Karpas-422 (cell line): Measurements from ENCODE around the gene HCRTR2. TPM values are rescaled to one million over a fixed set of nuclear protein-coding genes. Genes with fewer than 3 reads are reported as not detected.
A peak's percentile ranks its signal among the peaks of the same experiment; 100 is the strongest.
"Not testable (repeated sequence)": the region's sequence is repeated elsewhere in the genome, so short reads cannot be mapped to it uniquely, and the experiment has no call there.

Experiments
- DNase-seq: peaks from one replicate; pipeline ENCODE4 v3.0.0-alpha.2; 2015
- H2AFZ ChIP-seq: fragments of 200-600 bp; sonication (generic); 2 replicates; pipeline ENCODE4 v1.6.1; 2014; ENCODE audit warnings: antibody characterized with exemption, low read length, mixed read lengths
- H3K27ac ChIP-seq: fragments of 200-600 bp; sonication (generic); 2 replicates; pipeline ENCODE4 v1.5.1; 2014; ENCODE audit warnings: mild to moderate bottlenecking, low read length, moderate library complexity
- H3K27me3 ChIP-seq: fragments of 200-600 bp; sonication (generic); 2 replicates; pipeline ENCODE4 v1.6.1; 2014; ENCODE audit warnings: low read length, mixed read lengths
- H3K36me3 ChIP-seq: fragments of 200-600 bp; sonication (generic); 2 replicates; pipeline ENCODE4 v1.6.1; 2014; ENCODE audit warnings: low read length, mixed read lengths; ENCODE audit not compliant: insufficient read depth
- H3K4me1 ChIP-seq: fragments of 200-600 bp; sonication (generic); 2 replicates; pipeline ENCODE4 v1.6.1; 2014; ENCODE audit warnings: mild to moderate bottlenecking, low read length, mixed read lengths
- H3K4me2 ChIP-seq: fragments of 200-600 bp; sonication (generic); 2 replicates; pipeline ENCODE4 v1.6.1; 2014; ENCODE audit warnings: low read length, low read depth, mild to moderate bottlenecking; ENCODE audit not compliant: poor library complexity, severe bottlenecking
- H3K4me3 ChIP-seq: fragments of 200-600 bp; sonication (generic); 2 replicates; pipeline ENCODE4 v1.5.1; 2014; ENCODE audit warnings: mild to moderate bottlenecking, antibody characterized with exemption, low read length, mixed read lengths
- H3K79me2 ChIP-seq: fragments of 200-600 bp; sonication (generic); 2 replicates; pipeline ENCODE4 v1.6.1; 2014; ENCODE audit warnings: mild to moderate bottlenecking, low read length, mixed read lengths
- H3K9ac ChIP-seq: fragments of 200-600 bp; sonication (generic); 2 replicates; pipeline ENCODE4 v1.6.0; 2014; ENCODE audit warnings: low read length
- H3K9me2 ChIP-seq: fragments of 200-600 bp; sonication (generic), shearing (Covaris generic); replicated peaks from 2 replicates; pipeline ENCODE4 v1.6.0; 2014; ENCODE audit warnings: mild to moderate bottlenecking, low read length, moderate library complexity; ENCODE audit not compliant: insufficient read depth
- H3K9me3 ChIP-seq: fragments of 300-700, 200-600 bp; sonication (generic); 2 replicates; pipeline ENCODE4 v1.6.1; 2014; ENCODE audit warnings: low read length, mixed read lengths
- H4K20me1 ChIP-seq: fragments of 200-600 bp; sonication (generic); 2 replicates; pipeline ENCODE4 v1.6.1; 2014; ENCODE audit warnings: mild to moderate bottlenecking, antibody characterized with exemption, low read length, low read depth; ENCODE audit not compliant: insufficient read depth
- total RNA-seq: library from RNA; depleted of rRNA; stranded (reverse); fragments of >200 nt; shearing (Covaris generic); gene quantifications from 2 replicates; pipeline ENCODE4 v1.2.3, GENCODE V29; 2014; ENCODE audit warnings: low replicate concordance

HCRTR2 gene
- total RNA-seq, 1 experiment from 2014 or later, result not detected

DNA sequence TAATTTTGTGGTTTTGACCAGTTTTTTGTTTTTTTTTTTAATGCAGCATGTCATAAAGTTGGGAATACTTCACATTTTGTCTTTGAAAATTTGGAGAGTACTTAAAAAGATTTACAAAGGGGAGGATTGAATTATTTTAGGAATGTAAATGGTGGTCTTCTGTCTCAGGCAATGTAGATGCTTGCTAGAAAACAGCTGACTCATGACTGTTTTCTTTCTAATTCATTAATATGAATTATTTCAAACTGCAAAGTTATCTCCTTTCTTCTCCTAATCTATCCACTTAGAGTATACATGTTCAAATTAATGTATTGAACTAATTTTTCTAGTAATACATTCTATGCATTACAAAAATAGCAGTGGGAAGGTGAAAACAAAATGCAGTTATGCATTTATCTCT is 24.9 kb downstream of the HCRTR2 start:
- no peaks in the 10 kb centered on the region for H4K20me1 ChIP-seq

DNA sequence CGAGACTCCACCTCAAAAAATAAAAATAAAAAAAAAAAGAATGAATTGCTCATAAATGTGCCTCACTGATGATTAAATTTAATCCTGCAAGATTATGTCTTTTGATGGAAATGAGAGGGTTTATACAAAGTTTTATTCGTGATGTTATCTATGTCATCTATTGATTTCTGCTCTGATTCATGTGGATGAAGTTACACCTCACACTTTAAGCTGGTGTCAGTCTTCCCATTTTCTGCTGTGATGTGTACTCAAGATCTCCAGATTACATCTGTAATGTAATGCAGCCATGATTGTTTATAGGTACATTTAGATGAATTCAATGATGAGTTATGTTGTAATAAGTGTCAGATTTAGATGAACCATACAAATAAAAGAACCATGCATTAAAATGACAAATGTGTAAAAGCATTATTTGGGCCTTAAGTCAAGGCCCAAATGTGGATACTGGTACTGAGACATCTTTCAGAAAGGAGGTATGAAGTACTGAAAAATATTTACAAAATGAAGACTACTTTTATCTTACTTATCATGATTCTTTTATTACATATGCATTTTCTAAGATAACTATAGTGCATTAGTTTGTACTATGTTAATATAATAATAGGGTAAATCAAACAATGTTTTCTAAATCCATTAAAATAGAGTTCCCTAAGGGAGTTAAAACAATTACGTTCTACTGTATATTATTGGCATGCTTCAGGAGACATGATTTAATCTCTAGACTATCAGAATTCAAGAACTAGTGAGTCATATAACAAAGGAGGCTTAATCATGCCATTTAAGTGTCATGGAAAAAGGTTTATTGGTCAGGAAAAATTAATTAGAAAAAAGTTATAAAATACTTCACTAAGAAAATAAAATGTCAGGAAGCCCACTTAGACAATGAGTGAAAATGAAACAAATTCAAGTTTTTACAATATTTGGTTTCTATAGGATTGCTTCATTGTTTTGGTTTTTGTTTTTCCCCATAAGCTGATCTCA is 34.5 kb downstream of the HCRTR2 start:
- no peak overlapping the region for H3K4me2 ChIP-seq

More for the DNA sequence above, 24.9 kb downstream of the HCRTR2 start:
- no peaks in the 10 kb centered on the region for H3K9me2 ChIP-seq
- DNase-seq, result no peak
- no peaks in the 10 kb centered on the region for H3K27me3 ChIP-seq
- H3K36me3 ChIP-seq, result no peaks in the 10 kb centered on the region
- H2AFZ ChIP-seq, result no peak overlapping the region
- H3K4me2 ChIP-seq, result no peak overlapping the region
- H3K27ac ChIP-seq, result no peak overlapping the region
- no peaks in the 10 kb centered on the region for H3K4me1 ChIP-seq
- H3K9me3 ChIP-seq, result no peaks in the 10 kb centered on the region
- H3K9ac ChIP-seq, result no peak overlapping the region
- H3K79me2 ChIP-seq, result no peaks in the 10 kb centered on the region
- H3K4me3 ChIP-seq, result no peak overlapping the region

DNA sequence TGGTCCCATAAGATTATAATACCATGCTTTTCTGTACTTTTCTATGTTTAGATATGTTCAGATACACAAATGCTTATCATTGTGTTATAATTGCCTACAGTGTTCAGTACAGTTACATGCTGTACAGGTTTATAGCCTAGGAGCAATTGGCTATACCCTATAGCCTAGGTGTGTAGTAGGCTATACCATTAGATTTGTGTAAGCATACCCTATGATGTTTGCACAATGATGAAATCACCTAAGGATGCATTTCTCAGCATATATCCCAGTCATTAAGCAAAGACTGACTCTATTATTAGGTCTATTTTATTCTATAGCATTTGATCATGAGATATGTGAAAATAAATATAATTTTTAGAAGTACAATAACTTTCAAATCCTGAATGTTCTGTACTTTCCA is 36.6 kb downstream of the HCRTR2 start:
- H3K4me2 ChIP-seq, result no peak overlapping the region
- H3K36me3 ChIP-seq, result no peaks in the 10 kb centered on the region
- no peak overlapping the region for H3K9ac ChIP-seq
- no peaks in the 10 kb centered on the region; the same call in 1 of the 2 replicates for H3K9me3 ChIP-seq
- no peaks in the 10 kb centered on the region for H3K79me2 ChIP-seq
- H2AFZ ChIP-seq, result no peak overlapping the region
- no peak overlapping the region for H3K27ac ChIP-seq
- H3K27me3 ChIP-seq, result 0 out of 2 replicates have a peak, but pooled peaks cover 4% of the 10 kb centered on the region
- H3K9me2 ChIP-seq, result no peaks in the 10 kb centered on the region
- H4K20me1 ChIP-seq, result no peaks in the 10 kb centered on the region
- H3K4me1 ChIP-seq, result no peaks in the 10 kb centered on the region
- DNase-seq, result no peak
- no peak overlapping the region for H3K4me3 ChIP-seq

More for the DNA sequence above, 34.5 kb downstream of the HCRTR2 start:
- no peak overlapping the region for H3K9ac ChIP-seq
- H3K27me3 ChIP-seq, result 0 out of 2 replicates have a peak, but pooled peaks cover 4% of the 10 kb centered on the region
- no peaks in the 10 kb centered on the region for H4K20me1 ChIP-seq
- H3K9me3 ChIP-seq, result no peaks in the 10 kb centered on the region; the same call in 1 of the 2 replicates
- H3K4me1 ChIP-seq, result no peaks in the 10 kb centered on the region
- no peak overlapping the region for H3K4me3 ChIP-seq
- H2AFZ ChIP-seq, result no peak overlapping the region
- no peaks in the 10 kb centered on the region for H3K79me2 ChIP-seq
- no peaks in the 10 kb centered on the region for H3K9me2 ChIP-seq
- no peak overlapping the region for H3K27ac ChIP-seq
- H3K36me3 ChIP-seq, result no peaks in the 10 kb centered on the region
- DNase-seq, result no peak

- no peak overlapping the region for H3K4me3 ChIP-seq
- 0 out of 2 replicates have a peak, but pooled peaks cover 4% of the 10 kb centered on the region for H3K27me3 ChIP-seq
- DNase-seq, result no peak
- H3K9me2 ChIP-seq, result no peaks in the 10 kb centered on the region
- peaks cover 4% of the 10 kb centered on the region; the same call in 1 of the 2 replicates for H3K9me3 ChIP-seq
- no peaks in the 10 kb centered on the region for H4K20me1 ChIP-seq
- H3K27ac ChIP-seq, result no peak overlapping the region
- no peaks in the 10 kb centered on the region for H3K79me2 ChIP-seq
- no peak overlapping the region for H2AFZ ChIP-seq
- no peak overlapping the region for H3K9ac ChIP-seq
- H3K36me3 ChIP-seq, result no peaks in the 10 kb centered on the region
- no peak overlapping the region for H3K4me2 ChIP-seq
- no peaks in the 10 kb centered on the region for H3K4me1 ChIP-seq
These were observed 37.8 kb downstream of the HCRTR2 start for GRCh38 chr6:55212156-55212555.

DNA sequence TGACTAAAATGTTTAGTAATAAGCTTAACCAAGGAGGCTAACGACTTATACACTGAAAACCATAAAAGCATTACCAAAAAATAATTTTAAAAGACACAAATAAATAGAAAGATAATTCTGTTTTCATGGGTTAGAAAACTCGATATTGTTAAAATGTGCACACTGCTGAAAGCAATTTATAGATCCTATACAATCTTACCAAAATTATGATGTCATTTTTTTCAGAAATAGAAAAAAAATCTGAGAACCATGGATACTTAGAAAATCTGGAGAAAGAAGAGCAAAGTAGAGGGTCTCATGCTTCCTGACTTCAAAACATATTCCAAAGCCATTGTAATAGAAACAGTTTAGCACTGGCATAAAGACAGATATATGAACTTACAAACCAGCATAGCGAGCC is 46.6 kb downstream of the HCRTR2 start:
- H3K9ac ChIP-seq, result no peak overlapping the region
- H4K20me1 ChIP-seq, result no peaks in the 10 kb centered on the region
- no peak for DNase-seq
- no peaks in the 10 kb centered on the region for H3K4me1 ChIP-seq
- H3K4me2 ChIP-seq, result no peak overlapping the region
- H3K36me3 ChIP-seq, result no peaks in the 10 kb centered on the region
- H3K27ac ChIP-seq, result no peak overlapping the region
- H3K4me3 ChIP-seq, result no peak overlapping the region
- H3K9me2 ChIP-seq, result no peaks in the 10 kb centered on the region
- no peaks in the 10 kb centered on the region for H3K27me3 ChIP-seq
- H3K79me2 ChIP-seq, result no peaks in the 10 kb centered on the region
- peaks cover 6% of the 10 kb centered on the region for H3K9me3 ChIP-seq
- no peak overlapping the region for H2AFZ ChIP-seq

GRCh38 chr6:55227862-55228261 is 53.5 kb downstream of the HCRTR2 start:
- Histone ChIP-seq H4K20me1 (no peaks in the 10 kb centered on the region), H3K79me2 (no peaks in the 10 kb centered on the region), H3K9me2 (no peaks in the 10 kb centered on the region), H3K27ac (no peak overlapping the region), H3K27me3 (no peaks in the 10 kb centered on the region), H3K4me2 (no peak overlapping the region), H3K9me3 (no peaks in the 10 kb centered on the region), H3K4me3 (no peak overlapping the region), H3K9ac (no peak overlapping the region), H3K36me3 (no peaks in the 10 kb centered on the region), H2AFZ (no peak overlapping the region), H3K4me1 (no peaks in the 10 kb centered on the region)
- DNase-seq, result no peak

GRCh38 chr6:55239099-55239498 is 64.8 kb downstream of the HCRTR2 start:
- H3K27ac ChIP-seq, result no peak overlapping the region
- no peaks in the 10 kb centered on the region for H3K9me2 ChIP-seq
- DNase-seq, result no peak
- H3K79me2 ChIP-seq, result no peaks in the 10 kb centered on the region
- no peak overlapping the region for H3K4me3 ChIP-seq
- no peak overlapping the region for H2AFZ ChIP-seq
- no peaks in the 10 kb centered on the region for H3K27me3 ChIP-seq
- no peaks in the 10 kb centered on the region for H3K4me1 ChIP-seq
- no peaks in the 10 kb centered on the region for H3K36me3 ChIP-seq
- no peak overlapping the region for H3K9ac ChIP-seq
- H3K4me2 ChIP-seq, result no peak overlapping the region
- no peaks in the 10 kb centered on the region for H3K9me3 ChIP-seq
- H4K20me1 ChIP-seq, result no peaks in the 10 kb centered on the region

DNA sequence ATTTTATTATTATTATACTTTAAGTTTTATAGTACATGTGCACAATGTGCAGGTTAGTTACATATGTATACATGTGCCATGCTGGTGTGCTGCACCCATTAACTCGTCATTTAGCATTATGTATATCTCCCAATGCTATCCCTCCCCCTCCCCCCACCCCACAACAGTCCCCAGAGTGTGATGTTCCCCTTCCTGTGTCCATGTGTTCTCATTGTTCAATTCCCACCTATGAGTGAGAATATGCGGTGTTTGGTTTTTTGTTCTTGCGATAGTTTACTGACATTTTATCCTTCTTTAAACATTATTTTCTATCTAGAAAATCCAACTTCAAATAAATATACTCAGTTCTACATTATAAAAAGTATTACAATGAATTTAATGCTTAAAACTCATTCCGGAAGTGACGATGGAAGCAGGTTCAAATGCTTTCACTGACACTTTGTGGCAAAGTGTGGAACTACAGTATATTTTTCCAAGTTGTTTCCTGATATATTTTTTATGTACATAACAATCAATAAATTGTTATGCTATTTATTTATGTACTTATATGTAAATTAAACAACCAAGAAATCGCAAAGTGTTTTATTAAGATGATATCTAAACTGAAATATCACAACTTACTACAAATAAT is 66.8 kb downstream of the HCRTR2 start:
- H3K9me3 ChIP-seq, H3K4me3 ChIP-seq, H3K9ac ChIP-seq, H3K4me2 ChIP-seq, H3K36me3 ChIP-seq, H2AFZ ChIP-seq, H3K9me2 ChIP-seq, H3K79me2 ChIP-seq, H3K27ac ChIP-seq, H3K4me1 ChIP-seq, H4K20me1 ChIP-seq, H3K27me3 ChIP-seq: not testable (repeated sequence)
- DNase-seq, result peak; percentile 47
